Stimulated activated CD8-positive, alpha-beta memory T cell treated with anti-CD3 and anti-CD28 coated beads, Interleukin-7, amount 100 ng/mL, for 4 hours (primary cell): ENCODE results near the gene HGFAC.

ENCODE experiments used
- DNase-seq, 2 donors: peaks; one replicate each; pipeline ENCODE4 v3.0.0-alpha.2; 2020; ENCODE audit warnings: low read depth in 2 of 2

The HGFAC gene

DNA sequence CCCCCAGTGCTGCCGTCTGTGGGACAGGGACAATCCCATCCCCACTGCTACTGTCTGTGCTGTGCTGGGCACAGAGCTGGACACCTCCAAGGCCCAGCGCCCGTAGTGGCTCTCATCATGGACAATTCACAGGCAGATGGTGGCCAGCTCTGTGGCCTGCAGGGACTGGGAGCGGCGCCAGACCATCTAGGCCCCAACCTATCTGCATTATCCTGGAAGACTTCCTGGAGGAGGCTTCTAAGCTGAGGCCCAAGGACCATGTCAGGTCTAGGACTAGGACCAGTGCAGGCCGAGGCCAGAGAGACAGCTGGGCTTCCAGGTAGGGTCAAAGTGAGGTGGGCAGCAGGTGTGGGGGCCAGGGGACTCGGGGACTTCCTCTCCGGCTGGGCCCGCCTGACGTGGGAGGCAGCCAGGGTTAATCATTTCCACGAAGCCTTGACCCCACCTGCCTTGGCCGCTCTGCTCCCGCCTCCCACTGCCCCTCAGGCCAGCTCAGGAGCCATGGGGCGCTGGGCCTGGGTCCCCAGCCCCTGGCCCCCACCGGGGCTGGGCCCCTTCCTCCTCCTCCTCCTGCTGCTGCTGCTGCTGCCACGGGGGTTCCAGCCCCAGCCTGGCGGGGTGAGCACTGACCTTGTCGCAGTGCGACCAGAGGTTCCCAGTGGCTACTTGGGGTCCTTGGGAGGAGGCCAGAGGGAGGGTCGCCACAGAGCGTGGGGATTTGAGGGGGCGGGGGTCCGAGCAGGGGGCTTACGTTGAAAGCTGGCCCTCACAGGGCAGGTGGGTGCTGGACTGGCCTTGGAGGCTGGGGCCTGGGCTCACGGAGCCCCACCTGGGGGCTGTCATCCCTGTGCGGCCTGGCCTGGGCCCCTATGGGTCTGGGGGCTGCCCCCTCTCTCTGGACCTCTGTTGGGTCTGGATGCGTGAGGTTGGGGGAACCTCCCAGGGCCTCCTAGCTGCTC is at the start of gene HGFAC:
Gene HGFAC (plus strand): TSS at position 468 of the 959 bp plus-strand sequence. CDS start 34 bp downstream, at position 502.
- DNase-seq: no peak

DNA sequence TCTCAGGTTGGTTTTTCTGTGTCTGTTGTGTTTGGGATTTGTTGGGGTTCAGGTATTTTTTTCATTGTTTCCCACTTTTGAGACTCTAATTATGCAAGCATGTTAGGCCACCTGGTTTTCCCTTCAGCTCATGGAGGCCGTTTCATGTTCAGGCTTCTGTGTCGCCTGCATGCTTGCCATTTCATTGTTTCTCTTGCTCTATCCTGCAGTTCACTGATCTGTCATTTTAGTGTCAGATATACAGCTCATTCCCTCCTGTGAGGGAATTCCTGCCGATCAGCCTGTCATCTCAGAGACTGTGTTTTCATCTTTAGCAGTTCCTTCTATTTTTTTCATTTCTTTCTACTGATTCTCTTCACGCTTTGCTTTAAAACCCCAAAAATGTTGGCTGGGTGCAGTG is 49.4 kb upstream of the HGFAC start:
- no peak for DNase-seq

DNA sequence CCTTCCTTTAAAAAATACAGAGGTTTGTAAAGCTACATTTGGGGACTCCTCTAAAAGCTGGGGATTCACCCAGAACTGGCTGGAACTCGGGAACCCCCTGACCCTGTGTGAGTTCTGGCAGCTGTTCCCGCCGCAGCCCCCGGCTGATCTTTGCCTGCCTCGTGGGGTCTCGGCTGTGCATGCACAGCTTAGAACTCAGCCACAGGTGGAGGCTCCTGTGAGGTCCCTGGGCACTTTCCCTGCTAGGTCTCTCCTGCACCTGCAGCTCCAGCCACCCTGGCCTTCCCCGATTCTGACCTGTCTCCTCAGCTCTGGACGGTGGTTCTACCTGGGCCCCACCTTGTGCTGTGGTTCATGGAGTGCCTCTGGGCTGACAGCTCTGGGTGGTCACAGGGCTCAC is 48.6 kb upstream of the HGFAC start:
- no peak for DNase-seq

DNA sequence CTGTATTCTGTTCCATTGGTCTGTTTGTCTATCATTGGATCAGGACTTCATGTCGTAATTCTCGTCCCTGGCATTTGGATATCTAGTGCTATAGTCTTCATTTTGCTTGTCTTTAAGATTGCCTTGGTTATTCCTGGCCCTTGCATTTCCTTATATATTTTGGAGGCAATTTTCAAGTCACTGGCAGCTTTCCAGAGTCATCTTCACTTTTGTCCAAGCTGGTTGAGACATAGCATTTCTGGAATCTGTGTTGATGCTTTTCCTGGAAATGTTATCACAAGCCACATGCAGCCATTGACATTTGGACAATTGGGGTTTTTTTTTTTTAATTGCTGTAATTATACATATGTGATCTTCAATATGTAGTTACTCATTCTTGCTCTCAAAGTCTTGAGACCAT is 45.2 kb upstream of the HGFAC start:
- DNase-seq: no peak

DNA sequence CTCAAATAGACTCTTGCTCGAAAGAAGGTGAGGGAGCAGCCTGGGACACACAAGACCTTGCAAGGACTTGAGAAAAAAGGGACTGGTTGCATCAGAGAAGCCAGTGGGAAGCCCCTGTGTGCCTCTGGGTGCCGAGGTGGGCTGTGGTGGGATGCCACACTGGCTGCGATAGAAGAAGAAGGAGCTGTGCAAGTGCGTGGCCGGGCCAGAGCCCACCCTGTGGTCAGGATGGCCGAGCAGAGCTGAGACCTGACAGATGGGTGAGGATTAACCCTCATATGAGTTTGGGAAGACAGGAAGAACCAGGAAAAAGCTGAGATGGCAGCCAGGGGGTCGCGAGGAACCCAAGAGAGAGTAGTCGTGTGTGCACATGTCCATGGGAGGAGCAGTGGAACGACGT is 44.6 kb upstream of the HGFAC start:
- no peak for DNase-seq

DNA sequence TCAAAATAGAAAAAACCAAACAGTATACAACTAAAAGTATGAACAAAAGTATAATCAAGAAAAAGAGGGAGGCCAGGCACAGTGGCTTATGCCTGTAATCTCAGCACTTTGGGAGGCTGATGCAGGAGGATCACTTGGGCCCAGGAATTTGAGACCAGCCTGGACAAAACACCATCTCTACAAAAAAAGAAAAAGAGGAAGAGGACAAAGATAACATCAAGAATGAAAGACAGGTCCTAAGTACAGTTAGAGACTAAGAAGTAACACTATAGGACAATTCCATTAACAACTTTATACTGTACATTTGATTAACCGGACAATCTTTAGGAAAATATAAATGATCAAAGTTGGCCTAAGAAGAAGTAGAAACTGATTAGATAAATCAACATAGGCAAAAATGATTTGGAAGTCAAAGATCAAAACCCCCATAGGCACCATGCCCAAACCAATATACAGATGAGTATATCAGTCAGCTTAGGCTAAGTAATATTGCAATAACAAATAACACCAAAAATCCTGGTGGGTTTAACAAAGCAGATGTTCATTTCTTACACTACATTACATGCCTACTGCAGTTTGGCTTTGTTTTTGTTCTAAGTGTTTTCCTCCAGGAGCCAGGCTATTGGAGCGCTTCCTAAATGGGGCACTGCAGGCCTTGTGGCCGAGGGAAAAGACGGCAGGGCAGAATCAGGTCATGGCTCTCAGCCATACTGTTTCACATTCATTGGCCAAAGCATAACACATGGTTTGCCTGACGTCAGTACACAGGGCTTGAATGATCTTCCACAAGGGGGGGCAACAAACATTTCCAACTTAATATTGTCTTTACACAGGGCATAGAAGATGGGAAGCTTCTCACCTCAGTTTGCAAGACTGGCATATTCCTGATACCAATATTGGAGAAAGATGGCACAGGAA is 42.2 kb upstream of the HGFAC start:
- DNase-seq: no peak

DNA sequence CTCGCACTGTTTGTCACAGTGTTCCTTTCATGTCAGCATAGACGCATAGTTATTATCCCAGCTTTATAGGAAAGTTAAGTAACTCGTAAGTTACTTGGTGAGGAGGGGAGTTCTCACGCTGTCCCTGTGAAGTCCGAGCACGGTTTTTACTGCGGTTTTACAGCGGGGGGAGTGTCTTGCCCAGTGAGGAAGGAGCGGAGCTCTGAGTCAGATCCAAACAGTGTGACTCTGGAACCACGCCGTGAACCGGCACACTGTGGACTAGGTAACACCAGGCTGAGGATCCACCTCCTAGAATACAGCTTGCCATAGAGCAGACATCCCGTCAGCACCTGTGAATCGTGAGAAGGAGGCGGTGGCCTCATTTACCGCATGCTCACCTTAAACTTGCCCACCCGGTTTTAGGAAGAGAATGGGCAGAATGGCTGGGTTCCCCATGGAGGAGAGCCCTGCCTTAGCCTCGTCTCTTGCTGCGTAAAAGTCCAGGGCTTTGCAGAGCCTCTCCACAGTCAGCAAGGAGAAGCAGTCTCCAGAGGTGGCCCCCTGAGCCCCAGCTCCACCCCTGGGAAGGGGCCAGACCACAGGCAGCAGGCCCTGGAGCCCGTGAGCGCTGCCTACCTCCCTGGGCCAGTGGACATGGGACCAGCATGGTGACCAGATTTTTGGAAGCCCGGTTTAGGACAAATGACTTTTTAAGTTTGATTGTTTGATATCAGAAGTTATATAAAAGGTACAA is 40.2 kb upstream of the HGFAC start:
- DNase-seq: no peak

DNA sequence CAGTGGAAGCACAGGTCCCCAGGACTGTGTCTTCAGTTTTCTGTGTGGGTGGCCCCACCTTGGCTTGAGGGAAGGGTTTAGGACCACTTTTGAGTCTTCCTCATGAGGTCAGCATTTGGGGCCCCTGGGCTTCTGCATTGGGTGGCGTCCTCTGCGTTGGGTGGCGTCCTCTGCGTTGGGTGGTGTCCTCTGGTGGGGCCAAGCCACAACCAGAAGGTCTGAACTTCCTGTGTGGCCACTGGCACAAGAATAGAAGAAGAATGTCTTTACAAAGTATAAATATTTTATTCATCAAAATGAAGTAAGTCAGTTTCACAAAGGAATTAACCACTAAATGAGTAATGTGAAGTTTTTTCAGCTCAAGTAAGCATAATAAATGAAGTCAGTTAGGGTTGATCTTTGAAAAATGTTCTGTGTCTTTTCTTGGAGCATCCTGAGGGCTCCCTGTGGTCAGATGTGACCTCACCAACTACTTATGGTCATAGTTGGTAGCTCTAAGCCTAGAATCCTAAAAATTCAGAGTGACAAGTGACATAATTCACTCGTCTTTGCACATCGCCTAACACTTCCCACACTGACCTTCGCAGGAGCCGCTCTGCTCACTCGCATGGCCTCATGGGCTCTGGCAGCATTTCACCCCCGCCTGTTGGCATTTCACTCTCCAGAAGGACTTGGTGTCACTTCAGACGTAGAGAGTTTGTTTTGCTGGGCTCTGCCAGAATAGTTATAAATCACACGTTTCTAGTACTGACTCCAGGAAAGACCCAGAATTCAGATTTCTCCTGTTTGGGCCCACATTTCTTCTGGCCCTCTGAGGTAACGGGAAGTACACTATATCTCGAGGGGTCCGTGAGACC is 39.0 kb upstream of the HGFAC start:
- no peak for DNase-seq

DNA sequence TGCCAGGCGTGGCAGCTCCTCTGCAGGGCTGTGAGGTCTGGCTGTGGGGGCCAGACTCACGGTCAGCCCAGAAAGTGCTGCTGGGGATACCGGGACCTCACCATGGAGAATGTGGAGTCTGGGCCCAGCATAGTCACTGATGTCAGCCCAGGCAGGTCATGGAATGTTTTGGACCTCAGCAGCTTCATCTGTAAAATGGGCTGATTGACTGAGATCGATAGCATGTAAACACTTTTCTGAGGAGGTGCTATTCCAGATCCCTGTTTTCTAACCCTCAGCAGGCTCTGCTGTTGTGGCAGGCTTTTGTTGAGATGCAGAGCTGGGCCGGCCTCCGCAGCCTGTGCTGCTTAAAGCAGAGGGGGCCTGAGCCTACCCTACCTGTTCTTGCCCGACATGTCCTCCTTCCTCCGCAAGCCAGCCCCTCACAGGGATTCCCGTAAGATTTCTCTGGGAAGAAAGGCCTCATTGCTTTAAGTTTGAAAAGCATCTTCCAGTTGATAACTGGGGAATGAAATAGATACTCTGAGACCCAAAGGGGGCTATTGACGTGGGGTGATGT is 38.3 kb upstream of the HGFAC start:
- no peak for DNase-seq

DNA sequence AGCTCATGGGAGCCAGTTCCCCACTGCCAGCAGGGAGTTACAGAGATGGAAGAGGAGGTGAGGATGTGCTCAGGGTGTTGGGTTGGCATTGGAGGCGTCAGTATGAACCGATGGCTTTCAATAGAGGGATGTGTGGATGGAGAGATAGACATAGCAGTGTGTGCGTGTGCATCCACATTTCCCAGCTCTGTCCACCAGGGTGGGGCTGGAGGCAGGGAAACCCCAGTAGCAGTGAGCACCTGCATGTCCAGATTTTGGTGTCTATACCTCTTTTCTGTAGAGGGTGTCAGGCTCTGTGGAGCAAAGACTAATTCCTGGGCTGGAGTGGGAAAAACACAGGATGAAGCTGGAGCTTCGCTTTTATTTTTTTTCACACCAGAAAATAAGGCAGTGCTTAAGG is 37.2 kb upstream of the HGFAC start:
- no peak for DNase-seq

DNA sequence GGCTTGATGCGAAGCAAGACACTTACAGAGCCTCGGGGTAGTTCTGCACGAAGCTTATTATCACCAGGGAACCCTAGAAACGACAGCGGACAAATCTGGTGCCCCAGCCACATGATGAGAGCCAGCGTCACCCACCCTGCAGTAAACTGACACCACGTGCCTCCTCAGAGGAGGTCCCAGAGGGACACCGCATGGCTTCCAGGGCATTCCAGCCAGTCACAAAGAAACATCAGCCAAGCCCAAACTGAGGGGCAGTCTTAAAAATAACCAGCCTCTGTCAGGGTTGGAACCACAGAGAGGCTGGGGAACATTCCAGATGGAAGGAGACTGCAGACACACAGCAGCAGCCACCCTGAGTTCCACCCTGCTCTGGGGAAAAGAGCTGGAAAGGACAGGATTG is 36.6 kb upstream of the HGFAC start:
- DNase-seq: no peak

DNA sequence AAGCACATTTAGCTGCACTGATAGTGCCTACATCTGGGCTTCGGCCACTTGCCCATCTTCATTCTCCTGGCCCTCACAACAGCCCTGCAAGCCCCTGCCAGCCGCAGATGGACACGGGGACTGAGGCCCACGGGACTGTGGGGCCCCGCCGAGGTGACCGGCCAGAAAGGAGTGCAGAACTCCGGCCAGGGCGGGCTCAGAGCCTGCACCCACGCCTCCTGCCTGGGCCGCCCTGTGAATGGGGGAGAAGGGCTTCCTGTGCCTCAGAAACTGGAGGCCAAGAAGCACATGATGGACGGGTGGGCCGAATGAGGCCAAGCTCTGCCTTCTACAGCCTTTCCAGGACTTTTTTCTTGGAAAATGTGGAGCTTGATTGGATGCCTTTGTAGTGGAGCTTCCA is 35.7 kb upstream of the HGFAC start:
- no peak for DNase-seq

DNA sequence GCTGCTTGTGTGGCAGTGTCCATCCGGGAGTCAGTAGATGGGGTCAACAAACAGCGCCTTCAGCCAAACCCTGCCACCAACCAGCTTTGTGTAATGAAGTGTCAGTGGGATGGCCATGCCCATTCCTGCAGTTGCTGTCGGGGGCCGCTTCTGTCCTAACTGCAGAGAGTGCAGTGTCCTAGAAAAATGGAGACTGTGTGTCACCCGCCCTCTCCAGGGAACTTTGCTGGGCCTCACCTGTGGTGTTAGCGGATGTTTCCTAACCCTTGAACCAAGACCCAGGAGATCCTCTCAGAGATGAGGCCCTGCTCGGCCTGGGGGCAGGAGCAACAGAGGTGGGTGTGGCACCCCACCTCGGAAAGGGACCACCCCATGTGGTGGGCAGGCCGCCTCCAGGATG is 35.3 kb upstream of the HGFAC start:
- DNase-seq: no peak

DNA sequence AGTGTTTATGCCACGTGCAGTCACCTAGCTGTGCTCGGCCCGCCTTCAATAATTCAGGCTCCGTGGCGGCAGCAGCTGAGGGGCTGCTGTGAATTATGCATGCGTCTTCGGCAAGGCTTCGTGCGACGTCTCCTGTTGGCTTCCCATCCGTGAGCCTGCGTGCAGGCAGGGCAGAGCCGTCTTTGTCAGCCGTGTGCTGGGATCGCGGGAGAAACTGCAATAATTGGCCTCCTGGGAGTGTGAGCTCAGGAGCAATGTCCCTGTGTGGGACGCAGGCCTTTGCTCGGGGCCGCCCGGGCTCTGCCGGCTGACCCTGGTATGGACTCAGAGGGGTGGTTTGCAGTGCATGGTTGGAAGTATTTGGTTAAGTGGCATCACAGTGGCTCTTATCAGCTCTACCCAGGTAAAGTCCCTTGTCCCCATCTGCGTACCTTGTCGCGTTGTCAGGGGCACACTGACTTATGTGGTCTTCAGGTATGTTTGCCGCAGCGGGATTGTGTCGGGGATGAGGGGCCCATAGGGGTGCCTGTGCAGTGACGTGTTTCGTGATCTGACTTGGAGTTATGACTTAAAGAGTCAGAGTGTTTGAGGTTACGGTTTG is 34.5 kb upstream of the HGFAC start:
- no peak for DNase-seq

DNA sequence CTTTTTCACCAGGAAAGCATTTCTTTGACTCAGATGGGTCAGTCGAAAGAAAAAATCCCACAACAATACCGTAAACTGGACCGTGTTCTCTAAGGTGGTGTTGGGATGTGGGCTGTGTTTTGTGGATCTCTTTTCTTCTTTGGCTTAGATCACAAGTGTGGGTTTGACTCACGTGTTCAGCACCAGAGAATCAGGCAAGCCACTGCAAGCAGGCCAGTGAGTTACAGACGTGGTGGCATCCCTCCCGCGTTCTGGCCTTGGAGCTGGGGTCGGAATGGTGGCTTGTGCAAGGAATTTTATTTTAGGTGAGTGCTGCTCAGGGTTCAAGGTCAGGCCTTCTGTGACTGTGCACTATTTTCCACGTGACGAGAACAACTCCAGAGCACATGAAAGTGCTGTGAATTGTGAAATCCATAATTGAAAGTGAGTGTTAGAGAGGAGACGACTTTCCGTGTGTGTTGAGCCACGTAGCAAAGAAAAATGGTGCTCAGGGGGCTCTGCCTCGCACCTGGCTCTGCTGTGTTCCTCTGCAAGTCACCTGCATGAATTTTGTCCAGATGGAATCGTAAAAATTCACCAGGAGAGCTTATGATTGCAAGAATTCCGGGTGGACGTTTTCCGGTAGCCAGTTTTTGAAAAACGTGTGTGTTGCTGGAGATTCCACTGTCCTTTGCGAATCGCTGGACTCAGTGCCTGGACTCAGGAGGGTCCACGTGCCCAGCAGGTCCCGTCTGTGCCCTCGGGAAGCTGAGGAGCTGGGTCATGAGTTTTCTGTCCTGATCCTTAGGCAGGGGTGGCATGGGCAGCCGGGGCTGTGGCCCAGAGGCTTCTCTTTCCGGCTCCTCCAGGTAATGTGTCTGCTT is 33.6 kb upstream of the HGFAC start:
- no peak for DNase-seq

DNA sequence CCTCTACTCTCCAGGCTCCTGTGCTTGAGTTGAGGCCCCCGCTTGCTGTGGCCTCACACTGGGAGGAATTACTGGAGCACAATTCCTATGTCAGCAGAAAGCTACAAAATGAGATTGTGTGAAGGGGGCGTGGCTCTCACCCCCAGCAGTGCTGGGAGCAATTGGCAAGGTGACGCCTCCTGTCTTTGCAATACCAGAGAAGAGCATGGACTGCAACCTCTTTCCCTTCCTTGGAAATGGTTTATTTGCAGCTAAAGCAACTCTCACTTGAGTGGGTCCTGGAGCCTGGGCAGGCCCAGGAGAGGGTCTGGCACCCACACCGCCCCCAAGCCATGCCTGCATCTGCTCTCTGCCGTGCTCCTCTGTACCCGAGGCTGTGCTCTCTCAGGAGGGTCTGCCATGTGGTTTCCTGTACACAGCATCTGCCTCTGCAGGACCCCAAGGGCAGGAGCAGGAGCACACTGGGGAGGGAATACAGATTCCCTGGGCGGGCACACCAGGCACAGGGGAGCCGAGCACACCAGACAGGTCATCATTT is 32.9 kb upstream of the HGFAC start:
- no peak for DNase-seq

DNA sequence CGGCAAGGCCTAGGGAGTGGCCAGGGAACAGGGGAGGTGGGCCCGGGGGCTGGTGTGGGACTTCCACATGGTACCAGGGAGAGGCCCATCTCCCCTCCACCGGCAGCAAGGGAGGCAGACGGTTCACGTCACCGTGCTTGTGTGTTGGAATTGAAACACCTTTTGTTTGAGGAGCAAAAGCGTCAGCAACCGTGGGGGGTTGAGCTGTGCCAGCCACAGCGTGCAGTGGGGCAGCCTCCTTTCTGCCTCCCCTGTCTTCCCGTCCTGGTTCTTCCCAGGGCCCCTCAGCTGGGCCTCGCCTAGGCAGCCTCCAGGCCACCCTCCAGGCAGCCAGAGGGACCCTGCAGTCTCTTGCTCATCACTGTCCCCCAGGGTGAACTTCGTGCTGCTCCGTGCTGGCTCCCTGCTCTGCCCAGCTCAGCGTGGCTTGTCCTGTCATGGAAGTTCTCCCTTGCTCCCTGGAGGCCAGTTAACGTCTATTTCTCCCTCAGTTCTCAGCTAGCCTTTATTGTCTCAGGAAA is 32.1 kb upstream of the HGFAC start:
- DNase-seq: no peak

DNA sequence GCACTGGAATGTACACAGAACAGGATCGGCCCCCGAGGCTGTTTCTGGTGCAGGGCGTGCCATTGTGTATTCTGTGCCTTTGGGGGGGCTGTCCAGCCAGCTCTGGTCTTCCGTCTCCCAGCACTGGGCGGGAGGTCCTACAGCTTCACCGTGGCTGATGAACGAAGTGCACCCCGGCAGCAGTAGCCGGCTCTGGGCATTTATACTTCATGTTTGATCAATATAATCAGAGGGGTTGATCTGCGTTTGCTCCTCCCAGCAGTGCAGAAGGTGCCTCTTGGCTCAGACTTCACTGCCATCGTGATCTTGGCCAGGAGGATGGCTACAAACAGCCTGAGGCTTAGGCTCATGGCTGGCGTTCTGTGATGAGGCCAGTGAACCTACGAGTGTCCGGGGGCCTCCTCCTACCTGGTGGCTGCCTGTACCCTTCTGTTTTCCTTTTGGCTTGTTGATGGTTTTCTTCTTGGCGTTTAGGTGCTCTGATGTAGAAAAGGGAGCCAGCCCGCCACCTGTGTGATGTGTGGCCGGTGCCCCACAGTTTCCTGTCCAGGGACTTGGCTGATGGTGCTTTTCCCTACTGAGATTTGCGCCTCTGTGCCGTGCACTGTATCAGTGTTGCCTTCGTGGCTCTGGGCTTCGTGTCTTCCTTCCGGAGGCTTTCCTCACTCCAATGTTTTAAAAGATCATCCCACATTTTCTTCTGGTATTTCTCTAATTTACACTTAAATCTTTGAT is 31.2 kb upstream of the HGFAC start:
- no peak for DNase-seq
